CD4-positive, CD25-positive, alpha-beta regulatory T cell (primary cell): ENCODE data around the gene IMPA2. TPM values are rescaled to one million over a fixed set of nuclear protein-coding genes. Genes with fewer than 3 reads are reported as not detected.

Source experiments
- ATAC-seq, 2 donors: fragments of 150-1000 bp; cut with Tn5 transposase; one replicate each; pipeline ENCODE4 v1.10.0; 2021; ENCODE audit warnings: low read depth in 2 of 2, moderate number of reproducible peaks in 2 of 2, moderate library complexity in 1 of 2
- DNase-seq, 3 donors: peaks; one replicate each; pipeline versions ENCODE4 v3.0.0 to v3.0.0-alpha.2; 2012 to 2022; ENCODE audit warnings: mixed read lengths in 1 of 3
- H3K27ac ChIP-seq: one replicate; pipeline ENCODE4 v1.7.0; 2013; ENCODE audit warnings: mild to moderate bottlenecking, low read length; ENCODE audit not compliant: insufficient read depth, poor library complexity, severe bottlenecking
- H3K27me3 ChIP-seq: one replicate; pipeline ENCODE4 v1.7.0; 2013; ENCODE audit warnings: low read length; ENCODE audit not compliant: control insufficient read depth, insufficient read depth
- H3K36me3 ChIP-seq: one replicate; pipeline ENCODE4 v1.7.0; 2013; ENCODE audit warnings: mild to moderate bottlenecking, low read length, moderate library complexity; ENCODE audit not compliant: control insufficient read depth, insufficient read depth
- H3K4me1 ChIP-seq: 2 replicates; pipeline ENCODE4 v1.7.0; 2013; ENCODE audit warnings: mild to moderate bottlenecking, low read length; ENCODE audit not compliant: insufficient read depth, control insufficient read depth, poor library complexity, severe bottlenecking
- H3K4me3 ChIP-seq: one replicate; pipeline ENCODE4 v1.7.0; 2013; ENCODE audit warnings: low read depth, mild to moderate bottlenecking, low read length, moderate library complexity
- H3K9me3 ChIP-seq, 2 experiments: 1 replicate in 1 of 2; 2 replicates in 1 of 2; pipeline ENCODE4 v1.7.0; 2013; ENCODE audit warnings: low read length in 2 of 2, mild to moderate bottlenecking in 1 of 2, moderate library complexity in 1 of 2; ENCODE audit not compliant: control insufficient read depth in 2 of 2
- H3K27ac Mint-ChIP-seq, 3 donors: one replicate each; pipeline ENCODE4 v1.8.0; 2020 to 2022; ENCODE audit warnings: mild to moderate bottlenecking in 3 of 3, mixed read lengths in 3 of 3, moderate library complexity in 2 of 3
- H3K27me3 Mint-ChIP-seq: one replicate; pipeline ENCODE4 v1.8.0; 2022; ENCODE audit warnings: mild to moderate bottlenecking, mixed read lengths
- H3K36me3 Mint-ChIP-seq: one replicate; pipeline ENCODE4 v1.8.0; 2020; ENCODE audit warnings: mixed read lengths
- H3K4me1 Mint-ChIP-seq, 4 donors: one replicate each; pipeline ENCODE4 v1.8.0; 2020 to 2022; ENCODE audit warnings: mixed read lengths in 4 of 4, mild to moderate bottlenecking in 1 of 4
- H3K4me3 Mint-ChIP-seq, 4 donors: one replicate each; pipeline ENCODE4 v1.8.0; 2020 to 2022; ENCODE audit warnings: mild to moderate bottlenecking in 4 of 4, mixed read lengths in 4 of 4, moderate library complexity in 3 of 4
- H3K9me3 Mint-ChIP-seq, 7 donors: one replicate each; pipeline ENCODE4 v1.8.0; 2020 to 2022; ENCODE audit warnings: mixed read lengths in 7 of 7, mild to moderate bottlenecking in 3 of 7, moderate library complexity in 2 of 7
- polyA plus RNA-seq, 4 donors: library from polyadenylated mRNA; unstranded; fragments of 300-500 nt; fragmentation: Illumina TruSeq; gene quantifications; one replicate each; pipeline ENCODE4 v1.2.3, GENCODE V29; 2021
- total RNA-seq: library from RNA; stranded (reverse); gene quantifications from one replicate; pipeline ENCODE4 v1.2.3, GENCODE V29; 2022

The IMPA2 gene
- total RNA-seq (5.1 TPM), polyA plus RNA-seq (10 to 100 TPM in 2 of 4 donors, 1 to 10 TPM in 2; 5.3 to 14.6 (median 8.5) TPM)

- H3K36me3 Mint-ChIP-seq: no peaks in the 10 kb centered on the region
- peaks cover 19% of the 10 kb centered on the region for H3K4me1 ChIP-seq
- H3K4me1 Mint-ChIP-seq: peaks cover 0 to 17% (median 15%) of the 10 kb centered on the region in 4 donors
- no peak for DNase-seq
- no peaks in the 10 kb centered on the region for H3K9me3 ChIP-seq
- H3K9me3 Mint-ChIP-seq: no peaks in the 10 kb centered on the region
- peak within 1 kb of the TSS; percentile 51 for H3K27ac ChIP-seq
- H3K27me3 ChIP-seq: no peaks in the 10 kb centered on the region
- H3K36me3 ChIP-seq: no peaks in the 10 kb centered on the region
- H3K4me3 ChIP-seq: peak within 1 kb of the TSS; percentile 77
- no peak for ATAC-seq
- peak within 1 kb of the TSS; percentile 89 to 93 (median 90) for H3K4me3 Mint-ChIP-seq
- peaks cover 4% of the 10 kb centered on the region for H3K27me3 Mint-ChIP-seq
- peak within 1 kb of the TSS; percentile 32 to 85 (median 79) for H3K27ac Mint-ChIP-seq
Observed at GRCh38 chr18:11981192-11981542, at the start of gene IMPA2. Gene IMPA2 (plus strand): TSS chr18:11981507. CDS start chr18:11981670, 163 bp downstream.

DNA sequence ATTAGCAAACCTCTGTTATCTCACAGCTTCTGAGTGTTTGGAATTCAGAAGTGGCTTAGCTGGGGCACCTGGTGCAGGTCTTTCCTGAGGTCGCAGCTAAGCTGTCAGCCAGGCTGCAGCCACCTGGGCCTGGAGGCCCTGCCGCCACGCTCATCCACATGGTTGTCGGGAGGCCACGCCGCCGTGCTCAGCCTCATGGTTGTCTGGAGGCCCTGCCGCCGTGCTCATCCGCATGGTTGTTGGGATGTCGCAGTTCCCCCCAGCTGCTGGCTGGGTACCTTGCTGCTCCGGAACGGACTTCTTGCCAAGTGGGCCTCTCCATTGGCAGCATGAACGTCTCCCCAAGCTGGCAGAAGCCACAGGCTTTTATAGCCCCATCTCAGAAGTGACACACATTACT lies 48.9 kb upstream of the IMPA2 start:
- H3K9me3 Mint-ChIP-seq: no peaks in the 10 kb centered on the region
- no peaks in the 10 kb centered on the region for H3K4me1 ChIP-seq
- ATAC-seq: no peak
- no peak overlapping the region for H3K4me3 Mint-ChIP-seq
- H3K27ac Mint-ChIP-seq: no peak overlapping the region
- no peak overlapping the region for H3K27ac ChIP-seq
- H3K27me3 Mint-ChIP-seq: peaks cover 4% of the 10 kb centered on the region
- DNase-seq: no peak
- no peaks in the 10 kb centered on the region for H3K27me3 ChIP-seq
- no peaks in the 10 kb centered on the region for H3K36me3 ChIP-seq
- H3K36me3 Mint-ChIP-seq: no peaks in the 10 kb centered on the region
- H3K9me3 ChIP-seq: no peaks in the 10 kb centered on the region
- H3K4me3 ChIP-seq: no peak overlapping the region
- H3K4me1 Mint-ChIP-seq: peaks cover 0 to 2% (median 0%) of the 10 kb centered on the region in 4 donors

GRCh38 chr18:11937874-11938478 lies 43.3 kb upstream of the IMPA2 start:
- ATAC-seq (peak; percentile 46 to 53), DNase-seq (peak; percentile 56 to 81 (median 73))
- Histone ChIP-seq H3K27ac (no peak overlapping the region), H3K9me3 (no peaks in the 10 kb centered on the region), H3K4me3 (no peak overlapping the region), H3K36me3 (no peaks in the 10 kb centered on the region), H3K27me3 (no peaks in the 10 kb centered on the region), H3K4me1 (no peaks in the 10 kb centered on the region)
- H3K9me3 Mint-ChIP-seq: no peaks in the 10 kb centered on the region
- H3K27me3 Mint-ChIP-seq: peaks cover 6% of the 10 kb centered on the region
- peak overlapping the region in 1 of 3 donors; percentile 75 for H3K27ac Mint-ChIP-seq
- peaks cover 0 to 4% (median under 1%) of the 10 kb centered on the region in 4 donors for H3K4me1 Mint-ChIP-seq
- H3K36me3 Mint-ChIP-seq: no peaks in the 10 kb centered on the region
- no peak overlapping the region for H3K4me3 Mint-ChIP-seq

DNA sequence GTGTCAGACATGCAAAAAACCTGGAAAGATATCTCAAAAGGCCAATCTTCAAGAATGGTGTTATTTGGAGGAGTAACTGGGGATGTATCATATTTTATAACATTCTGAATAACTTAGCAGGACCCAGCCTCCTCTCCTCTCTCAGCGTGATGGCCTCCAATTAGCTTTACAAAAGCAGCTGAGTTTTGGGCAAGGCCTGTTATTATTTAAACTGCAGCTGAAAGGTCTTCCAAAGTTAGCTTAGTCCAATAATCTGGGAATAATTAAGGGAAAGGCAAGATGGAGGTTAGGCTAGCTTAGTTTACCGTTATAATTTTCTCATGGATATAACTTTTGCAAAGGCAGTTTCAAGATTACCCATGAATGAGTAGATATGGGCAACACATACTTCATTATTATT lies 40.4 kb upstream of the IMPA2 start:
- no peaks in the 10 kb centered on the region for H3K4me1 ChIP-seq
- Mint-ChIP-seq H3K27me3 (peaks cover 10% of the 10 kb centered on the region), H3K9me3 (no peaks in the 10 kb centered on the region)

GRCh38 chr18:11943551-11943950 lies 37.8 kb upstream of the IMPA2 start:
- ATAC-seq: no peak
- Histone ChIP-seq H3K27ac (no peak overlapping the region), H3K9me3 (no peaks in the 10 kb centered on the region), H3K36me3 (no peaks in the 10 kb centered on the region), H3K4me1 (peaks cover 12% of the 10 kb centered on the region), H3K27me3 (no peaks in the 10 kb centered on the region), H3K4me3 (no peak overlapping the region)
- H3K4me1 Mint-ChIP-seq: peaks cover 4 to 14% (median 5%) of the 10 kb centered on the region in 4 donors
- no peak overlapping the region for H3K4me3 Mint-ChIP-seq
- no peaks in the 10 kb centered on the region for H3K9me3 Mint-ChIP-seq
- H3K36me3 Mint-ChIP-seq: no peaks in the 10 kb centered on the region
- DNase-seq: peak in 1 of 3 donors; percentile 27
- peaks cover 10% of the 10 kb centered on the region for H3K27me3 Mint-ChIP-seq
- H3K27ac Mint-ChIP-seq: peak overlapping the region in 1 of 3 donors; percentile 26

More for the DNA sequence above, 40.4 kb upstream of the IMPA2 start:
- Mint-ChIP-seq H3K4me1 (peaks cover 0 to 4% (median under 1%) of the 10 kb centered on the region in 4 donors), H3K36me3 (no peaks in the 10 kb centered on the region), H3K4me3 (no peak overlapping the region), H3K27ac (no peak overlapping the region)
- no peak for ATAC-seq
- DNase-seq: no peak
- H3K4me3 ChIP-seq: no peak overlapping the region
- H3K36me3 ChIP-seq: no peaks in the 10 kb centered on the region
- H3K27ac ChIP-seq: no peak overlapping the region
- H3K9me3 ChIP-seq: no peaks in the 10 kb centered on the region
- no peaks in the 10 kb centered on the region for H3K27me3 ChIP-seq

DNA sequence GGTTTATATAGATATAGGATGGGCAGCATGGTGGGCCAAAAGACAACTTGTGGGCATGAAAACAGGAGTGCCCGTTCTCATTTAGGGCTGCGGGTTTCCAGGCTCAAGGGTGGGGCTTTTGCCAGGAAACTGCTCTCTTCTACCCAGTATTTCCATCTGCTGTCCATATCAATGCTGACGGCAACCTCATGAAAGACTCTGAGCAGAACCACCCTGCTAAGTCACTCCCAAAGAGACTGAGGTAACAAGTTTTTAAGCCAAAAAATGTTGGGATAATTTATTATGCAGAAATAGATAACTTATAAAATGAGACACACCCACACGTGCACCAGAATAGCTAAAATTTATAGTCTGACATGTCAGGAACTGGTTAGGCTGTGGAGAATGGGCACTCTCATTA lies 37.1 kb upstream of the IMPA2 start:
- DNase-seq (no peak), ATAC-seq (no peak)
- Histone ChIP-seq H3K27me3 (no peaks in the 10 kb centered on the region), H3K36me3 (no peaks in the 10 kb centered on the region), H3K4me3 (no peak overlapping the region), H3K9me3 (no peaks in the 10 kb centered on the region), H3K27ac (no peak overlapping the region), H3K4me1 (peaks cover 12% of the 10 kb centered on the region)
- Mint-ChIP-seq H3K27me3 (peaks cover 10% of the 10 kb centered on the region), H3K4me3 (no peak overlapping the region), H3K9me3 (no peaks in the 10 kb centered on the region), H3K36me3 (no peaks in the 10 kb centered on the region), H3K4me1 (peaks cover 4 to 14% (median 5%) of the 10 kb centered on the region in 4 donors), H3K27ac (no peak overlapping the region)

- Mint-ChIP-seq H3K4me1 (peaks cover 4 to 14% (median 5%) of the 10 kb centered on the region in 4 donors), H3K27me3 (peaks cover 10% of the 10 kb centered on the region), H3K27ac (no peak overlapping the region), H3K4me3 (no peak overlapping the region), H3K36me3 (no peaks in the 10 kb centered on the region), H3K9me3 (peaks cover 0 to 1% (median 0%) of the 10 kb centered on the region in 7 donors)
- H3K4me1 ChIP-seq: peaks cover 12% of the 10 kb centered on the region
- no peaks in the 10 kb centered on the region for H3K36me3 ChIP-seq
- H3K4me3 ChIP-seq: no peak overlapping the region
- no peaks in the 10 kb centered on the region for H3K9me3 ChIP-seq
- no peak for DNase-seq
- no peak overlapping the region for H3K27ac ChIP-seq
- H3K27me3 ChIP-seq: no peaks in the 10 kb centered on the region
- no peak for ATAC-seq
Observed at GRCh38 chr18:11944786-11945185, 36.5 kb upstream of the IMPA2 start.
